Measurements from ENCODE around the gene VAMP8.
A peak's percentile ranks its signal among the peaks of the same experiment; 100 is the strongest.
"Not testable (repeated sequence)": the region's sequence is repeated elsewhere in the genome, so short reads cannot be mapped to it uniquely, and the experiment has no call there.

The VAMP8 gene

GRCh38 chr2:85584354-85584856 lies 7.0 kb downstream of the VAMP8 start, which contains the start of gene VAMP5:
VAMP5 (plus strand) TSS chr2:85584431; CDS start chr2:85584491, 60 bp downstream.
- H3K9me3 Mint-ChIP-seq = no peaks in the 10 kb centered on the region
- DNase-seq (peak; percentile 14), ATAC-seq (peak; percentile 56)
- H3K4me3 Mint-ChIP-seq = peak within 1 kb of the TSS; percentile 82 to 87
- H3K27ac Mint-ChIP-seq = peak within 1 kb of the TSS; percentile 81 to 88
- peaks cover 68% of the 10 kb centered on the region for H3K4me1 Mint-ChIP-seq
- H3K27me3 Mint-ChIP-seq = no peaks in the 10 kb centered on the region

DNA sequence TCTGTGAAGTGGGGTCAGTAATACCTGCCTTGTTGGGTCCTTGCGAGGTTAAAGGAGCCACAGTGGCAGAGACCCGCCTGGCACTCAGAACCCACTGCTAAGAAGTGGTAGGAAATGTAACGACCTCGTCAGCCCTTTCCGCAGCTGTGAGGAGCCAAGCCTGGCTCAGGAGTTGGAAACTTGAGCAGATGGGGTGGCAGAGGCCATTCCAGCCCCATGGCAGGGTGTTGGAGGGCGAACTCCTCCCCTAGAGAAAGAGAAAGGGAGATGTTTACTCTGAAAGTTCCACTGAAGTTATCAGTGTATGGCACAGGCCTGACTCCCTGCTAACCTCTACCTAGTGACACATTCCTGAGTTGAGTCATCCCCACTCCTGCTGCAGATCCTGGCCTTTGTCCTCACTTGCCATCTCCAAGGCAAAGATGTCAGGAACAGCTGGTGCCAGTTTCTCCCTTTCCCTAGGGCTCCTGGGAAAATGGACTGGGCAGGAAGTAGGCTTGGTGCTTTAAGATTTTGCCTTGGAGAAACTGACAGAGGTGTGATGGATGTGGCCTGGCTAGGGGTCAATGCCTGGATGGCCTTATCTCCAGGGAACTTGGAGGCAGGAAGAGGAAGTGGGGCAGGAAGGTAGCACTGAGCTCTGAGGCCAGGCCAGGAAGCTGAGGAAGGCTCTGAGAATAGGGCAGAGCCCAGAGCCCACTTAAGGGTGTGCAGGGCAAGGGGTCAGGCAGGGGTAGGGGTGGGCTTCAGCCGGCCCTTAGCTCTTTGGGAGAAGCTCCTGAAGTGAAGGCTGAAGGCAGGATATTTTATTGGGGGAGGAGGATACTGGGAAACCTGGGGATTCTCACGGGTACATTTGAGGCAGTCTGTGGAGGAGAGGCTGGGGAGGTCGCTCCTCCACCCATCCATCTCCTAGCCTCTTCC lies 7.7 kb downstream of the VAMP8 start:
- H3K9me3 Mint-ChIP-seq = no peaks in the 10 kb centered on the region
- DNase-seq = peak; percentile 15 to 26
- H3K27ac Mint-ChIP-seq = peak overlapping the region; percentile 81 to 88
- H3K27me3 Mint-ChIP-seq = no peaks in the 10 kb centered on the region
- peak; percentile 76 for ATAC-seq
- H3K4me3 Mint-ChIP-seq = peak overlapping the region; percentile 82 to 87
- peaks cover 66% of the 10 kb centered on the region for H3K4me1 Mint-ChIP-seq

DNA sequence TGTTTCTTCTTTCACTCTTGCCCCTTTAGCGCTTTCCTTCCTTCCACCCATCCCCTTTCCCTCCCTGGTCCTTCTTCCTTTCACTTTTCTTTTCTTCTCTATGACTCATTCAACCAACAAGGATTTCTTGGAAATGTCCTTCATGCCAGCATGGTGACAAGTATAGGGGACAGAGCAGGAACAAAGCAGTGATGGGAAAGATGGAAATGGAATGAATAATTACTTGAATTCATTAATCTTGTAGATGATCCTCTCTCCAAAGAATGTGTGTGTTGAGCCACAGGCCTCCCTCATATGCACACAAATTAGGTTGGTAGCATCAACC lies 8.4 kb downstream of the VAMP8 start:
- peaks cover 64% of the 10 kb centered on the region for H3K4me1 Mint-ChIP-seq
- no peaks in the 10 kb centered on the region for H3K27me3 Mint-ChIP-seq
- no peak for DNase-seq
- peak overlapping the region in 1 of 2 donors; percentile 88 for H3K27ac Mint-ChIP-seq
- no peaks in the 10 kb centered on the region for H3K9me3 Mint-ChIP-seq
- H3K4me3 Mint-ChIP-seq = peak overlapping the region; percentile 82 to 87
- ATAC-seq = no peak

- Mint-ChIP-seq H3K4me3 (no peak overlapping the region), H3K9me3 (no peaks in the 10 kb centered on the region), H3K4me1 (peaks cover 53% of the 10 kb centered on the region), H3K27me3 (no peaks in the 10 kb centered on the region), H3K27ac (peak overlapping the region in 1 of 2 donors; percentile 14)
- DNase-seq (no peak), ATAC-seq (no peak)
These were observed 10.8 kb downstream of the VAMP8 start for GRCh38 chr2:85588236-85588635.

GRCh38 chr2:85588645-85589044 lies 11.3 kb downstream of the VAMP8 start:
- Mint-ChIP-seq H3K4me3 (no peak overlapping the region), H3K4me1 (peaks cover 51% of the 10 kb centered on the region), H3K9me3 (no peaks in the 10 kb centered on the region)

DNA sequence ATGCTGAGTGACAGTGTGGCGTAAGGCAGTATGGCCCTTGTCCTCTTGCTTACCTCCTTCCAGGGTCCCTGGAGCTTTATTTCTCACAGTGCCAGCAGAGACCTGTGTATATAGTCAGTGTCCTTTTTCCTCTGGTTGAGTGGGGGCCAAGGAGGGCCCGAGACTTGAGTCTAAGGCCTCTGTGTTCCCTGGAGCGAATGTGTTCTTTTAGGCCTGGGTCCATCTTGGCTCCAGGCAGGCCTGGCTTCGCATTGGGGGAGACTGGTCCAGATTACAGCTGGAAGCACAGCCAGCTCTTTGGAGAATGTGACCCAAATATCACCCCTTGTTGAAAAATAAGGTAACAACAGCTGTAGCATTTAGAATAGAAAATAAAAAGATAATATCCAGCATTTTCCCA lies 11.8 kb downstream of the VAMP8 start:
- Mint-ChIP-seq H3K27me3 (no peaks in the 10 kb centered on the region), H3K4me1 (peaks cover 51% of the 10 kb centered on the region), H3K9me3 (no peaks in the 10 kb centered on the region), H3K4me3 (no peak overlapping the region), H3K27ac (no peak overlapping the region)
- ATAC-seq (no peak), DNase-seq (no peak)

More at GRCh38 chr2:85588645-85589044, 11.3 kb downstream of the VAMP8 start:
- Mint-ChIP-seq H3K27ac (peak overlapping the region in 1 of 2 donors; percentile 14), H3K27me3 (no peaks in the 10 kb centered on the region)
- ATAC-seq (no peak), DNase-seq (no peak)

- DNase-seq (no peak), ATAC-seq (no peak)
- Mint-ChIP-seq H3K4me3 (no peak overlapping the region), H3K9me3 (no peaks in the 10 kb centered on the region), H3K27me3 (no peaks in the 10 kb centered on the region), H3K4me1 (peaks cover 51% of the 10 kb centered on the region), H3K27ac (peak overlapping the region in 1 of 2 donors; percentile 81)
These were observed 12.8 kb downstream of the VAMP8 start for GRCh38 chr2:85589982-85590791.

GRCh38 chr2:85590950-85591349 lies 13.6 kb downstream of the VAMP8 start:
- no peaks in the 10 kb centered on the region for H3K27me3 Mint-ChIP-seq
- no peak overlapping the region for H3K4me3 Mint-ChIP-seq
- H3K4me1 Mint-ChIP-seq = peaks cover 48% of the 10 kb centered on the region
- ATAC-seq (no peak), DNase-seq (no peak)
- no peak overlapping the region for H3K27ac Mint-ChIP-seq
- no peaks in the 10 kb centered on the region for H3K9me3 Mint-ChIP-seq

- Mint-ChIP-seq H3K27me3 (no peaks in the 10 kb centered on the region), H3K27ac (peak overlapping the region in 1 of 2 donors; percentile 3), H3K9me3 (no peaks in the 10 kb centered on the region), H3K4me1 (peaks cover 52% of the 10 kb centered on the region), H3K4me3 (no peak overlapping the region)
- DNase-seq (no peak), ATAC-seq (no peak)
These were observed 14.2 kb downstream of the VAMP8 start for GRCh38 chr2:85591563-85591962.

DNA sequence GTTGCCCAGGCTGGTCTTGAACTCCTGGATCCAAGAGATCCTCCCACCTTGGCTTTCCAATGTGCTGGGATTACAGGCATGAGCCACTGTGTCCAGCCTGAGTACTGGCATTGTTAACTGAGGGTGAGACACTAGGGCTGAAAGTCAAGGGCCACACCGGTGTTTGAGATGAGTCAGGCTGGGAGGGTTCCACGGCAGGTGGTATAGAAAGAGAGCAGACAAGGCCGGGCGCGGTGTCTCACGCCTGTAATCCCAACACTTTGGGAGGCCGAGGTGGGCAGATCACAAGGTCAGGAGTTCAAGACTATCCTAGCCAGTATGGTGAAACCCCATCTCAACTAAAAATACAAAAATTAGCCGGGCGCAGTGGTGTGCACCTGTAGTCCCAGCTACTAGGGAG lies 14.9 kb downstream of the VAMP8 start:
- DNase-seq, H3K9me3 Mint-ChIP-seq, ATAC-seq, H3K4me3 Mint-ChIP-seq, H3K27me3 Mint-ChIP-seq, H3K27ac Mint-ChIP-seq: not testable (repeated sequence)
- peaks cover 58% of the 10 kb centered on the region for H3K4me1 Mint-ChIP-seq

GRCh38 chr2:85593023-85593422 lies 15.6 kb downstream of the VAMP8 start:
- Mint-ChIP-seq H3K27ac (no peak overlapping the region), H3K4me1 (peaks cover 57% of the 10 kb centered on the region), H3K9me3 (no peaks in the 10 kb centered on the region), H3K4me3 (no peak overlapping the region), H3K27me3 (no peaks in the 10 kb centered on the region)
- ATAC-seq (no peak), DNase-seq (no peak)

DNA sequence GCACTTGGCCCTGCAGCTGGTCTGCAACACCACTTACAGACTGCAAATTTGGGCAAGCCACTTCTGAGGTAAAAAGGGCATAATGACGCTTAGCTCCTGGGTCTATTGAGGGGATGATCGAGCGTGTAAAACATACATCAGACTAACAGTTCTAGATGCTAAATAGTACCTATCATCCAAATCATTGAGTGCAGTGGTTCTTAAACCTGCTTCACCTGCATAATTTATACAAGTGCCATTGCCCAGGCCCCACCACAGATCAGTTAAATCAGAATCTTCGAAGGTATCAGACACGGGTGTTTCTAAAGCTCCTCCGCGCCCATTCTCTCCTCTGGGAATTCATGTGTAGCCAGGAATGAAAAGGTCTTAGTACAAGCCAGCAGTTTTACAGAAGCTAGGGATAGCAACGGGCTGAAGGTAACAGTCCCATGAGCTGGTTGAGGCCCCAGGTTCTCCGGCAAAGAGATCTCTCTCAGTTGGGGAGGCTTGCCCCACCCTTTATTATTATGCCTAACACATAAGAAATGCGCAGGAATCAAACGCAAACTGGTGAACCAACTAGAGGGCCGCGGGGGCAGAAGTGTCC lies 17.4 kb downstream of the VAMP8 start:
- DNase-seq (no peak), ATAC-seq (no peak)
- peak overlapping the region; percentile 89 to 99 for H3K27ac Mint-ChIP-seq
- H3K4me1 Mint-ChIP-seq = peaks cover 62% of the 10 kb centered on the region
- no peaks in the 10 kb centered on the region for H3K27me3 Mint-ChIP-seq
- no peaks in the 10 kb centered on the region for H3K9me3 Mint-ChIP-seq
- peak overlapping the region; percentile 93 to 100 for H3K4me3 Mint-ChIP-seq

- Mint-ChIP-seq H3K4me3 (peak within 1 kb of the TSS; percentile 93 to 100), H3K27ac (peak within 1 kb of the TSS; percentile 94 to 99), H3K4me1 (peaks cover 62% of the 10 kb centered on the region), H3K27me3 (no peaks in the 10 kb centered on the region), H3K9me3 (no peaks in the 10 kb centered on the region)
- ATAC-seq (peak; percentile 99), DNase-seq (peak; percentile 87 to 93)
These were observed 18.1 kb downstream of the VAMP8 start, which contains the start of gene RNF181 for GRCh38 chr2:85595301-85596025. RNF181 (plus strand) TSS chr2:85595745; CDS start chr2:85595764, 19 bp downstream.

DNA sequence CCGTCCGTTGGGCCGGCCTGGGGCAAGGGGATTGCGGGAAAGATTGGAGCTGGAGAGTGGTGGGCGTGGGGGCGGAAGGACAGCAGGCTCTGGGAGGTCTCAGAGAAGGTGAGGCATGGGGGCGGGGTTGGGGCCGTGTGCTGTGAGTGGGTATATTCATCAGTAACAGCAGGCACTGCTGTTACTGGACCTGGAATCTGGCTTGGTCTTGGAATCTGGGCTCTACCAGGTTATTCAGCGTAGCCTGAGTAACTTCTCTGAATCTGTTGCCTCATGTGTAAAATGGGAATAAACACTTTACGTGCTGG lies 18.6 kb downstream of the VAMP8 start:
- DNase-seq (no peak), ATAC-seq (peak; percentile 32)
- H3K27ac Mint-ChIP-seq = peak overlapping the region; percentile 94 to 99
- no peaks in the 10 kb centered on the region for H3K27me3 Mint-ChIP-seq
- peaks cover 64% of the 10 kb centered on the region for H3K4me1 Mint-ChIP-seq
- no peaks in the 10 kb centered on the region for H3K9me3 Mint-ChIP-seq
- peak overlapping the region; percentile 93 to 100 for H3K4me3 Mint-ChIP-seq

Measured in stimulated activated naive CD8-positive, alpha-beta T cell treated with anti-CD3 and anti-CD28 coated beads, Interleukin-15, amount 100 ng/mL, for 72 hours (primary cell).